Mesothelial cell of epicardium (in vitro differentiated cells): ENCODE data around the gene PKP1. TPM values are rescaled to one million over a fixed set of nuclear protein-coding genes. Genes with fewer than 3 reads are reported as not detected.

Experiments
- DNase-seq, 2 experiments: peaks; one replicate each; pipeline ENCODE4 v3.0.0; 2021; ENCODE audit warnings: low spot score in 2 of 2; ENCODE audit not compliant: unreplicated experiment in 2 of 2
- H3K27ac Mint-ChIP-seq: 2 replicates; pipeline ENCODE4 v1.8.0; 2021; ENCODE audit warnings: mixed read lengths
- H3K27me3 Mint-ChIP-seq: 2 replicates; pipeline ENCODE4 v1.8.0; 2021; ENCODE audit warnings: low read depth, mixed read lengths
- H3K36me3 Mint-ChIP-seq: 2 replicates; pipeline ENCODE4 v1.8.0; 2021; ENCODE audit warnings: mixed read lengths
- H3K4me1 Mint-ChIP-seq: 2 replicates; pipeline ENCODE4 v1.8.0; 2021; ENCODE audit warnings: mixed read lengths
- H3K4me3 Mint-ChIP-seq: 2 replicates; pipeline ENCODE4 v1.8.0; 2021; ENCODE audit warnings: mild to moderate bottlenecking, moderate library complexity, mixed read lengths
- H3K9me3 Mint-ChIP-seq: 2 replicates; pipeline ENCODE4 v1.8.0; 2021; ENCODE audit warnings: mixed read lengths
- total RNA-seq: library from RNA; stranded (reverse); gene quantifications from 3 replicates; pipeline ENCODE4 v1.2.1, GENCODE V29; 2021
- TF ChIP-seq, protein P1 (sequence below): fragments of 200-600 bp; sonication (generic); IDR thresholded peaks from one replicate; pipeline ENCODE4 v1.5.0; 2021; ENCODE audit warnings: antibody characterized with exemption; ENCODE audit not compliant: unreplicated experiment

Gene PKP1
- total RNA-seq, 1 donor from 2014 or later = 0.54 TPM

DNA sequence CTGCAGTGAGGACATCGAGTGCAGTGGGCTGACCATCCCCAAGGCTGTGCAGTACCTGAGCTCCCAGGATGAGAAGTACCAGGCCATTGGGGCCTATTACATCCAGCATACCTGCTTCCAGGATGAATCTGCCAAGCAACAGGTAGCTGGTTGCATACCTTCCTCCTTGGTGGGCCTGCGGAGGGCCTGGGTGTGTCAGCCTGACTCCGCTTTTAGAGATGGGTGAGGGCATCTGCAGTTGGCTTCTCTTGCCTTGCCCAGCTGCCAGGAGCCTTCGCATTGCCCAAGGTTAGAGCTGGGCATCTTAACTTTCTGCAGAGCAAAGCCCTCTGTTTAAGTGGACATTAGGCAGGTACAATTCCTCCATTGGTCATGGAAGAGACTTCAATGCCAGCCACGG is 33.2 kb downstream of the PKP1 start:
- H3K4me3 Mint-ChIP-seq = no peak overlapping the region
- H3K27me3 Mint-ChIP-seq = peaks cover 13% of the 10 kb centered on the region
- no peaks in the 10 kb centered on the region for H3K36me3 Mint-ChIP-seq
- DNase-seq = no peak
- TF ChIP-seq, protein P1, sequence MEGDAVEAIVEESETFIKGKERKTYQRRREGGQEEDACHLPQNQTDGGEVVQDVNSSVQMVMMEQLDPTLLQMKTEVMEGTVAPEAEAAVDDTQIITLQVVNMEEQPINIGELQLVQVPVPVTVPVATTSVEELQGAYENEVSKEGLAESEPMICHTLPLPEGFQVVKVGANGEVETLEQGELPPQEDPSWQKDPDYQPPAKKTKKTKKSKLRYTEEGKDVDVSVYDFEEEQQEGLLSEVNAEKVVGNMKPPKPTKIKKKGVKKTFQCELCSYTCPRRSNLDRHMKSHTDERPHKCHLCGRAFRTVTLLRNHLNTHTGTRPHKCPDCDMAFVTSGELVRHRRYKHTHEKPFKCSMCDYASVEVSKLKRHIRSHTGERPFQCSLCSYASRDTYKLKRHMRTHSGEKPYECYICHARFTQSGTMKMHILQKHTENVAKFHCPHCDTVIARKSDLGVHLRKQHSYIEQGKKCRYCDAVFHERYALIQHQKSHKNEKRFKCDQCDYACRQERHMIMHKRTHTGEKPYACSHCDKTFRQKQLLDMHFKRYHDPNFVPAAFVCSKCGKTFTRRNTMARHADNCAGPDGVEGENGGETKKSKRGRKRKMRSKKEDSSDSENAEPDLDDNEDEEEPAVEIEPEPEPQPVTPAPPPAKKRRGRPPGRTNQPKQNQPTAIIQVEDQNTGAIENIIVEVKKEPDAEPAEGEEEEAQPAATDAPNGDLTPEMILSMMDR = no peak
- no peak overlapping the region for H3K27ac Mint-ChIP-seq
- no peaks in the 10 kb centered on the region for H3K4me1 Mint-ChIP-seq
- H3K9me3 Mint-ChIP-seq = no peaks in the 10 kb centered on the region

DNA sequence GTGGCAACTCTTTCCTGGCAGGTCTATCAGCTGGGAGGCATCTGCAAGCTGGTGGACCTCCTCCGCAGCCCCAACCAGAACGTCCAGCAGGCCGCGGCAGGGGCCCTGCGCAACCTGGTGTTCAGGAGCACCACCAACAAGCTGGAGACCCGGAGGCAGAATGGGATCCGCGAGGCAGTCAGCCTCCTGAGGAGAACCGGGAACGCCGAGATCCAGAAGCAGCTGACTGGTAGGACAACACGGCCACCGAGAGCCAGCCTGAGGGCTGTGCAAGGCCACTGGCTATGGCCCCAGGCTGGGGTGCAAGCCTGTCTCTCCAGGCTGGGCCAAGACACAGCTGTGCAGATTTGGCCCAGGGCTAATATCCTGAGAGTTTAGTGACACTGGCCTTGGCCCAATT is 34.2 kb downstream of the PKP1 start:
- TF ChIP-seq, protein P1 = no peak
- no peak for DNase-seq
- no peaks in the 10 kb centered on the region for H3K36me3 Mint-ChIP-seq
- no peaks in the 10 kb centered on the region for H3K9me3 Mint-ChIP-seq
- H3K27ac Mint-ChIP-seq = no peak overlapping the region
- H3K27me3 Mint-ChIP-seq = peaks cover 13% of the 10 kb centered on the region
- H3K4me1 Mint-ChIP-seq = no peaks in the 10 kb centered on the region
- no peak overlapping the region for H3K4me3 Mint-ChIP-seq

DNA sequence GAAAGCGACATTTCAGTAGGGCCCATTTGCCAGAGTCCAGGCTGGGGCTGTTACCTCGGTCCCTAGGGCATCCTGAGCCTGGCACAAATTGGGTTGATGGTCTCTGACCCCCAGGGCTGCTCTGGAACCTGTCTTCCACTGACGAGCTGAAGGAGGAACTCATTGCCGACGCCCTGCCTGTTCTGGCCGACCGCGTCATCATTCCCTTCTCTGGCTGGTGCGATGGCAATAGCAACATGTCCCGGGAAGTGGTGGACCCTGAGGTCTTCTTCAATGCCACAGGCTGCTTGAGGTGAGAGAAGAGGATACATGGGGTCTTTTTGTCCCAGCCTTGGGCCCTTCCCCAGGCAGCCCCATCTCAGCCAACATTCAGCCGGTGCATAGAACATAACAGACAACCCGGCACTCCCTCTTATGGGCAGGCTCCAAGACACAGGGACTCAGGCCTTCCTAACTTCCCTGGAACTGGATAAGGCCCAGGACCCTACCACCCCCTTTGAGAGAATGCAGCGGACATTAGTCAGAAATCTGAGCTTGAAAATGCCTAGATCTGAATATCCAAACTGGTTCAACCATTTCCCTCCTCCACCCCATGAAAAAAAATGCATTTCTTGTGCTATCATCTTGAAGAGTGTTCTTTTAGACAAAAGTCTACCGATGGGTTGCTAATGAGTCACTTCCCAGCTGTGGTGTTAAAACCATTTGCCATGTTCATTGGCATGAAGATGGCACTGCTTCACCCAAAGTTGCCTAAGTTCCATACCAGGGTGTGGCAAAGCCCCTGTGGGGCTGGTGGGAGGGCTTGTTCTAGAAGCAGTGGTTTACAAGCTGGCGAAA is 35.4 kb downstream of the PKP1 start:
- Mint-ChIP-seq H3K4me1 (no peaks in the 10 kb centered on the region), H3K9me3 (no peaks in the 10 kb centered on the region), H3K4me3 (no peak overlapping the region), H3K36me3 (no peaks in the 10 kb centered on the region), H3K27ac (no peak overlapping the region), H3K27me3 (peaks cover 13% of the 10 kb centered on the region)
- no peak for DNase-seq
- TF ChIP-seq, protein P1 = no peak

DNA sequence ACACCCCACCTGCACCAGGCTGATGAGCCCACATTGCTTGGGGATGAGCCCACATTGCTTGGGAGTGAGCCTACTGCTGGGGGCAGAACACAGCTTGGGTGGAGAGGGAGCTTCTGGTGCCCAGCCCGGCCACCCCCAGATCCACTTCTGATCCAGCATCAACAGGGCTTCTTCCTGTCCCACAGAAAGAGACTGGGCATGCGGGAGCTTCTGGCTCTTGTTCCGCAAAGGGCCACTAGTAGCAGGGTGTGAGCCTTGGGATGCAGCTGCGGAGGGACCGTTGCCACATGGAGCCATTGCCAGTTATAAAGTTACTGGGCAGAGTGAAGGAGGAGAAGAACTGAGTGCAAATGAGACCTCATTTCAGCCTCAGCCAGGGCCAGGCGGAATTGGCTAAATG is 36.3 kb downstream of the PKP1 start:
- no peaks in the 10 kb centered on the region for H3K9me3 Mint-ChIP-seq
- no peak overlapping the region for H3K27ac Mint-ChIP-seq
- H3K27me3 Mint-ChIP-seq = peaks cover 15% of the 10 kb centered on the region
- H3K4me1 Mint-ChIP-seq = no peaks in the 10 kb centered on the region
- TF ChIP-seq, protein P1 = no peak
- DNase-seq = no peak
- H3K4me3 Mint-ChIP-seq = no peak overlapping the region
- H3K36me3 Mint-ChIP-seq = no peaks in the 10 kb centered on the region

DNA sequence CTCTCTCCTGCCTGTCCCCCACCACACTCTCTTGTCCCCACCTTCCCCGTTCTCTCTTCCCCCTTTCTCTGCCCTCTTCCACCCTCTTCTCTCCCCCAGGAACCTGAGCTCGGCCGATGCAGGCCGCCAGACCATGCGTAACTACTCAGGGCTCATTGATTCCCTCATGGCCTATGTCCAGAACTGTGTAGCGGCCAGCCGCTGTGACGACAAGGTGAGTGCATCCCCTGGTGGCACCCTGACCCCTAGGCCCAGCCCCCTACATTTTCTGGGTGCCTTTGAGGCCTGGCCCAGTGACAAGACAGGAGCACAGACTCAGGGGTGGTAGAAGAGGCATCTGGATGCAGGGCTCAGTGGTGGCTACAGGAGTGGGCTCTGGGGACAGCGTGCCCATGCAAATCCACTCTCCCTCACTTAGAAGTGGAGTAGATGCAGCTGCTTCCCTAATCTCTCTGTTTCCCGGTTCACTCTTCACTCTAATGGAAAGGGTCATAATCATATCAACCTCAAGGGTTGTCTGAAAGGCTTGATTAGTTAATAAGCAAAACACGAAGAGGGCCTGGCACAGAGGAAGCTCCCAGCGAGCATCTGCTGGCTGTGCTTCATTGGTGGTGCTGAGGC is 37.0 kb downstream of the PKP1 start:
- TF ChIP-seq, protein P1 = no peak
- H3K36me3 Mint-ChIP-seq = no peaks in the 10 kb centered on the region
- no peak overlapping the region for H3K27ac Mint-ChIP-seq
- DNase-seq = no peak
- no peaks in the 10 kb centered on the region for H3K4me1 Mint-ChIP-seq
- no peak overlapping the region for H3K4me3 Mint-ChIP-seq
- no peaks in the 10 kb centered on the region for H3K9me3 Mint-ChIP-seq
- H3K27me3 Mint-ChIP-seq = peaks cover 11% of the 10 kb centered on the region
